ENCODE results near the gene TMEM178B.
"Not testable (repeated sequence)": the region's sequence is repeated elsewhere in the genome, so short reads cannot be mapped to it uniquely, and the experiment has no call there.

The TMEM178B gene

GRCh38 chr7:141185369-141185967 is 111.6 kb downstream of the TMEM178B start:
- no peak for DNase-seq

GRCh38 chr7:141189231-141189630 is 115.4 kb downstream of the TMEM178B start:
- DNase-seq, result no peak

- no peak for DNase-seq
Observed at GRCh38 chr7:141190495-141190894, 116.6 kb downstream of the TMEM178B start.

- no peak for DNase-seq
Observed at GRCh38 chr7:141191277-141191676, 117.4 kb downstream of the TMEM178B start.

GRCh38 chr7:141193066-141193465 is 119.2 kb downstream of the TMEM178B start:
- DNase-seq, result peak; percentile 13

GRCh38 chr7:141195722-141196121 is 121.9 kb downstream of the TMEM178B start:
- not testable (repeated sequence) for DNase-seq

- DNase-seq, result no peak
Observed at GRCh38 chr7:141198194-141198958, 124.5 kb downstream of the TMEM178B start.

GRCh38 chr7:141200191-141201108 is 126.6 kb downstream of the TMEM178B start:
- no peak for DNase-seq

GRCh38 chr7:141201145-141201885 is 127.5 kb downstream of the TMEM178B start:
- no peak for DNase-seq

- DNase-seq, result no peak
Observed at GRCh38 chr7:141202535-141202934, 128.7 kb downstream of the TMEM178B start.

GRCh38 chr7:141203177-141203576 is 129.3 kb downstream of the TMEM178B start:
- DNase-seq, result no peak

- no peak for DNase-seq
Observed at GRCh38 chr7:141203586-141203985, 129.7 kb downstream of the TMEM178B start.

GRCh38 chr7:141207661-141208060 is 133.8 kb downstream of the TMEM178B start:
- no peak for DNase-seq

GRCh38 chr7:141208539-141208938 is 134.7 kb downstream of the TMEM178B start:
- DNase-seq, result no peak

- DNase-seq, result no peak
Observed at GRCh38 chr7:141209454-141209853, 135.6 kb downstream of the TMEM178B start.

- DNase-seq, result no peak
Observed at GRCh38 chr7:141210862-141211261, 137.0 kb downstream of the TMEM178B start.

- no peak for DNase-seq
Observed at GRCh38 chr7:141213226-141213625, 139.4 kb downstream of the TMEM178B start.

- DNase-seq, result no peak
Observed at GRCh38 chr7:141217938-141218337, 144.1 kb downstream of the TMEM178B start.

- DNase-seq, result no peak
Observed at GRCh38 chr7:141218941-141219340, 145.1 kb downstream of the TMEM178B start.

- peak; percentile 25 for DNase-seq
Observed at GRCh38 chr7:141220263-141220880, 146.5 kb downstream of the TMEM178B start.

- DNase-seq, result peak; percentile 16
Observed at GRCh38 chr7:141221007-141221612, 147.2 kb downstream of the TMEM178B start.

All from hematopoietic multipotent progenitor cell treated with erythropoietin and hydrocortisone succinate and interleukin-3 and kit ligand, for 6 days (in vitro differentiated cells).